Stomach (tissue), 4 donors: ENCODE results near the gene PTPRD.

Experiments used
- CTCF ChIP-seq, 7 experiments: fragments of 450-650 bp in 4 of 7; fragments of 200-600 bp in 3 of 7; sonication (generic) in 3 of 7; IDR thresholded peaks; one replicate each; pipeline ENCODE4 v1.5.1; 2016 to 2019; ENCODE audit warnings: antibody characterized with exemption in 7 of 7, control low read depth in 2 of 7, mild to moderate bottlenecking in 1 of 7
- EP300 ChIP-seq: sonication (generic); formaldehyde crosslinking; IDR thresholded peaks from one replicate; pipeline ENCODE4 v1.6.1; 2017; ENCODE audit warnings: antibody characterized with exemption
- POLR2A ChIP-seq, 4 donors: fragments of 450-650 bp; IDR thresholded peaks; one replicate each; pipeline ENCODE4 v1.6.1; 2016; ENCODE audit warnings: antibody characterized with exemption in 4 of 4, control low read depth in 2 of 4, mild to moderate bottlenecking in 1 of 4, moderate library complexity in 1 of 4
- POLR2AphosphoS5 ChIP-seq, 3 donors: sonication (generic); formaldehyde crosslinking; IDR thresholded peaks; one replicate each; pipeline ENCODE4 v1.6.1; 2016; ENCODE audit warnings: antibody characterized with exemption in 3 of 3

- TF ChIP-seq CTCF (IDR thresholded peaks at IDR 0.05) (no peak), POLR2A (IDR thresholded peaks at IDR 0.05) (no peak), EP300 (no peak), POLR2AphosphoS5 (IDR thresholded peaks at IDR 0.05) (no peak)
Observed at GRCh38 chr9:9246726-9247125, 1366.1 kb downstream of the PTPRD start.
